ENCODE results near the gene TMEM115. TPM values are rescaled to one million over a fixed set of nuclear protein-coding genes. Genes with fewer than 3 reads are reported as not detected.

Gene TMEM115
- total RNA-seq, 1 donor from 2014 or later, result 55.7 TPM

DNA sequence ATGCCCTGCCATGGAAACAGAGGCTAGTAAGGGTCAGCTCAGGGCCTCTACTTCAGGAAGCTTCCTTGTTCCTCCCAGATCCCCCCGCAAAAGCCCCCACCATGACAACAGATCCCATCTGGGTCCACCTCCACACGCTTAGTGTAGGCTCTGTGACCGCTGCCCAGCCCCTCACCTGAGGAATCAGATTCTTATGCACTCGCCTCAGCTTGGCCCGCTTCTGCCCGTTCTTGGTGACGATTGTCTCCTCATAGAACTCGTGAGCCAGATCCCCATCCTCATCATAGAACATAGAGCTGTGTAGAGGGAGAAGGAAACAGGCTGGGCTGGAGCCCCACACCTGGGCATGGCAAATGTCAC lies 33.2 kb downstream of the TMEM115 start:
- Histone ChIP-seq H3K27me3 (no peaks in the 10 kb centered on the region), H3K4me3 (no peak overlapping the region), H3K27ac (no peak overlapping the region), H3K9me3 (no peaks in the 10 kb centered on the region), H3K4me1 (peaks cover 5 to 23% of the 10 kb centered on the region in 2 donors), H3K36me3 (peaks cover 18 to 34% of the 10 kb centered on the region in 2 donors)
- no peak for DNase-seq (ENCODE audit: low spot score in 2 of 2)
- TF ChIP-seq, protein P1, sequence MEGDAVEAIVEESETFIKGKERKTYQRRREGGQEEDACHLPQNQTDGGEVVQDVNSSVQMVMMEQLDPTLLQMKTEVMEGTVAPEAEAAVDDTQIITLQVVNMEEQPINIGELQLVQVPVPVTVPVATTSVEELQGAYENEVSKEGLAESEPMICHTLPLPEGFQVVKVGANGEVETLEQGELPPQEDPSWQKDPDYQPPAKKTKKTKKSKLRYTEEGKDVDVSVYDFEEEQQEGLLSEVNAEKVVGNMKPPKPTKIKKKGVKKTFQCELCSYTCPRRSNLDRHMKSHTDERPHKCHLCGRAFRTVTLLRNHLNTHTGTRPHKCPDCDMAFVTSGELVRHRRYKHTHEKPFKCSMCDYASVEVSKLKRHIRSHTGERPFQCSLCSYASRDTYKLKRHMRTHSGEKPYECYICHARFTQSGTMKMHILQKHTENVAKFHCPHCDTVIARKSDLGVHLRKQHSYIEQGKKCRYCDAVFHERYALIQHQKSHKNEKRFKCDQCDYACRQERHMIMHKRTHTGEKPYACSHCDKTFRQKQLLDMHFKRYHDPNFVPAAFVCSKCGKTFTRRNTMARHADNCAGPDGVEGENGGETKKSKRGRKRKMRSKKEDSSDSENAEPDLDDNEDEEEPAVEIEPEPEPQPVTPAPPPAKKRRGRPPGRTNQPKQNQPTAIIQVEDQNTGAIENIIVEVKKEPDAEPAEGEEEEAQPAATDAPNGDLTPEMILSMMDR (IDR thresholded peaks at IDR 0.05), result no peak
- intact Hi-C loops (cut with DNase I), result no loop called here

GRCh38 chr3:50325497-50326181 lies 33.7 kb downstream of the TMEM115 start:
- Histone ChIP-seq H3K9me3 (no peaks in the 10 kb centered on the region), H3K4me3 (no peak overlapping the region), H3K4me1 (peaks cover 5 to 24% of the 10 kb centered on the region in 2 donors), H3K27me3 (no peaks in the 10 kb centered on the region), H3K27ac (peak overlapping the region in 1 of 2 donors; percentile 24), H3K36me3 (peaks cover 13 to 29% of the 10 kb centered on the region in 2 donors)
- TF ChIP-seq, protein P1 (IDR thresholded peaks at IDR 0.05), result no peak
- DNase-seq (ENCODE audit: low spot score in 2 of 2), result no peak
- intact Hi-C loops (cut with DNase I), result no loop called here

DNA sequence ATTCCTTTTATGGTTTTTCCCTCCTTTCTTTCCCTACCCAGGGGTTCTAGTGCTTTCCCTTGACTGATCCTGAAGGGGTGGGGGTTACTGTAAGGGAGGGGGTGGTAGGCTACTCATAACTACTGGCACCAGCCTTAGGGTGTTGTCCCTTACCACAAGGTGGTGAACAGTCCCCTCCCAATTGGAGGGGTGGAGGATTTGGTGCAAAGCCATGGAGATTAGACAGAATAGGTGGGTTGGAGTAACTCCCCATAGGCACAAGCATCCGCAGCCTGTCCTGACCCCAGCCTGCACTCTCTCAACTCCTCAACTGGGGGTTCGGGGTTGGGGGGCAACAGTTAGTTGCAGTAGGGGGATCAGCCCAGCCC lies 34.2 kb downstream of the TMEM115 start:
- H3K27me3 ChIP-seq, result no peaks in the 10 kb centered on the region
- H3K36me3 ChIP-seq, result peaks cover 8 to 24% of the 10 kb centered on the region in 2 donors
- no peak overlapping the region for H3K27ac ChIP-seq
- intact Hi-C loops (cut with DNase I), result no loop called here
- no peak for DNase-seq (ENCODE audit: low spot score in 2 of 2)
- H3K9me3 ChIP-seq, result no peaks in the 10 kb centered on the region
- H3K4me3 ChIP-seq, result no peak overlapping the region
- TF ChIP-seq, protein P1 (IDR thresholded peaks at IDR 0.05), result no peak
- H3K4me1 ChIP-seq, result peaks cover 8 to 30% of the 10 kb centered on the region in 2 donors

DNA sequence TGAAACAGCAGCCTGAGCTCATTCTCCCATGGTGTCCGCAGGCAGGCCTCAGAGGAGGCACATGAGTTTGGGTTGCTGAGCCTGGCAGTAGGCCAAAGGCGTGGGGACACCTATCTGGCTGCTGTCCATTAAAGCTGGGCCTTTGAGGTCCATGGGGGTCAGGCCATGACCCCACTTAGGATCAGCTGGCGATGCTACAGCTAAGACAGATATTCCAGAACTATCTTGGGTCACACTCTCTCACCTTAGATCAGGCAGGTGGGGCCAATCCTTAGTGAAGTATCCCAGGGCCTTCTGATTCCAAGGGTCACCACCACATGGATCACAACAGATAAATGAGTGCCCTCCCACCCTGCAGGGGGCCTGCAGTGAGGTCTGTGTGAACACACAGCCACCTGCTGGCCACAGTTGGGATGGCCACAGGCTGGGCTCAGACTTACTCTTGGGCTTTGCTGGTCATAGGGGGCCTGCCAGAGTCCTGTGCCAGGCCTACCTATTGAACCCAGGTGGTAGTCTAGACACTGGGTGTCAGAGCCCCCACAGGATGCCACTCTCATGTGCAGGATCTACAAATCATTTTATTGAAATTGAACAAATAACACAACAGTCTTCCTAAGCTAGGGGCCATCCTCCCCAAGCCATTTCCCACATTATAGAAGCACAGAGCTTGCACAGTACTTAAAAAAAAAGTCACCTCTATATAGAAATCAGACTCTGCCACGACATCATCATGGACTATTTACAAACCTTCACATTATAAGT lies 34.8 kb downstream of the TMEM115 start:
- H3K4me3 ChIP-seq, result no peak overlapping the region
- DNase-seq (ENCODE audit: low spot score in 2 of 2), result peak in 1 of 2 donors; percentile 80
- H3K4me1 ChIP-seq, result peaks cover 12 to 34% of the 10 kb centered on the region in 2 donors
- intact Hi-C loops (cut with DNase I), result no loop called here
- TF ChIP-seq, protein P1 (IDR thresholded peaks at IDR 0.05), result peak; percentile 64 to 73 (median 68)
- peaks cover 2 to 18% of the 10 kb centered on the region in 2 donors for H3K36me3 ChIP-seq
- no peaks in the 10 kb centered on the region for H3K27me3 ChIP-seq
- H3K27ac ChIP-seq, result peak overlapping the region in 1 of 2 donors; percentile 41
- no peaks in the 10 kb centered on the region for H3K9me3 ChIP-seq

DNA sequence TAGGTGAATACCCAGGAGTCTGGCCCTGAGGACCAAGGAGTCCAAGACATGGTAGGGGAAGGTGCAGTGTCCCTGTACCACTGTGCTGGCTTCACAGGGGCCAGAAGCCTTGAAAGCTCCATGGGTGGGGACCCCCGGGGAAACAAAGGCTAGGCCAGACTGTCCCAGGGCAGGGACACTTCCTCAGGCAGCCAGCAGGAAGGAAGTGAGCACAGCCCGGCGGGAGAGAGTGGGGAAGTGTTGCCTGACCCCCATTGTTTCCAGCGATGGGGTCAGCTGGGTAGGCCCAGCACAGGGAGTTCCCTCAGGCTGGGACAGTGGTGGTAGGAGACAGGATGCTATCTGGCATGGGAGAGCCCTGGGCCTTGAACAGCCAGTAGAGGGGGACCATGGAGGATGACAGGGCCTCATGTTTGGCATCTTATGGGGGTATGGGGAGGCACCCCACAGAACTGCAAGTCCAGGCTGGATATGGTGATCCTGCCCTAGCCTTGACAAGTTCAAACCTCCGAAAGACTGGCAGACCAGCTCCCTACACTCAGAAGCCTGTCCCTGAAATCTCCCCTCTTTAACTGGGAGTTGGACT lies 35.6 kb downstream of the TMEM115 start:
- peaks cover 12 to 39% of the 10 kb centered on the region in 2 donors for H3K4me1 ChIP-seq
- TF ChIP-seq, protein P1 (IDR thresholded peaks at IDR 0.05), result no peak
- H3K27ac ChIP-seq, result peak overlapping the region; percentile 41 to 53
- no peak overlapping the region for H3K4me3 ChIP-seq
- peaks cover 0 to 17% of the 10 kb centered on the region in 2 donors for H3K36me3 ChIP-seq
- intact Hi-C loops (cut with DNase I), result no loop called here
- peak in 1 of 2 donors; percentile 71 for DNase-seq (ENCODE audit: low spot score in 2 of 2)
- H3K9me3 ChIP-seq, result no peaks in the 10 kb centered on the region
- H3K27me3 ChIP-seq, result no peaks in the 10 kb centered on the region
